Measurements from ENCODE around the gene MARCO.
"Not testable (repeated sequence)": the region's sequence is repeated elsewhere in the genome, so short reads cannot be mapped to it uniquely, and the experiment has no call there.

MARCO gene

DNA sequence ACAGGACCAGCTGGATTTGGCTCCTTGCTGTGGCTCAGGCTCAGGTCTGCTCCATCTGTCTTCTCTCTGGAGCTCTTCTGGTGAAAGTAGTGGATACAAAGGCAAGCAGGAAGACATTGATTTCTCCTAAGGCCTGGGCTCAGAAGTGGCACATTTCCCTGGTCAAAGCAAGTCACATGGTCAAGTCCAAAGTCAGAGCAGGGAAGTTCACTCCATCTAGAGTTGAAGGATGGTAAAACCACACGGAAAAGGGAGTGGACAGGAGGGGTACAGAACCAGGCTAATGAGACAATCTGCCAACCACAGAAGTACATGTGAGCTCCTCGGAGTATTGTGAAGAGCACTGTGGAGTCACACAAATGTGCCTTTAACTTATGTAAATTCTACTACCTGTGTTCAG lies 66.1 kb downstream of the MARCO start:
- DNase-seq: no peak

DNA sequence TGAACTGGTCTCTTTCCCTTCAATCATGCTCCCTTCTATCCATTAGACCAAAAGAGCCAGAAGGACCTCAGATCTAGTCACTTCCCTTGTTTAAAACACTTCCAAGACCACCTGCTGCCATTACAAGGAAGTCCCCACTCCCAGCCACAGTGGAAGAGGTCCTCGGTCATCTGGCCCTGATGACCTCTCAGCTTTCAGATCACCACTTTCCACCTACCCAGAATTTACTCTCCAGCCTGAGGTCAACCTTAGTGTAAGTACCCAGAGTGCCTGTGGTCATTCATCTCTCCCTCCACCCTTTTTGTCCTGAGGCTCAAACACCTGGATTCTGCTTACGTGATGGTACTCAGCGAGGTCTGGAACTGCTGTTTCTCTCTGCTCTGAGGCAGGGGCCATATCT lies 67.1 kb downstream of the MARCO start:
- DNase-seq: no peak

DNA sequence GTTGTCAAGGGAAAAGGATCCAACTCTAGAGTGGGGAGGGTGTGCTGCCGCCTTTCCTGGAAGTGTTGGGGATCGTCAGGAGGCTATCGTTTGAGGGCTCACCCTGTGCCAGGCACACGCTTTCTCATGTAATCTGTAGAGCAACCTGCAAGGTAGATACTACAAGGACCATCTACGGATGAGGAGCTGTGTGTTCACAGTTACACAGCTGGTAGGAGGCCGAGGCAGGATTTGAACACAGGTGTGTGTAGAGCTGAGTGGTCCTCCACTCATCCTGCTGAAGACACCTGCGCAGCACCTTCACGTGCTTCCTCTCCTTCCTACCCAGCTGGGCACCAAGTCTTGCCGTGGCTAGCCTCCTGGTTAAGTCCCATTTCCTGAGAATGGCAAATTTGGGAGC lies 68.3 kb downstream of the MARCO start:
- no peak for DNase-seq

DNA sequence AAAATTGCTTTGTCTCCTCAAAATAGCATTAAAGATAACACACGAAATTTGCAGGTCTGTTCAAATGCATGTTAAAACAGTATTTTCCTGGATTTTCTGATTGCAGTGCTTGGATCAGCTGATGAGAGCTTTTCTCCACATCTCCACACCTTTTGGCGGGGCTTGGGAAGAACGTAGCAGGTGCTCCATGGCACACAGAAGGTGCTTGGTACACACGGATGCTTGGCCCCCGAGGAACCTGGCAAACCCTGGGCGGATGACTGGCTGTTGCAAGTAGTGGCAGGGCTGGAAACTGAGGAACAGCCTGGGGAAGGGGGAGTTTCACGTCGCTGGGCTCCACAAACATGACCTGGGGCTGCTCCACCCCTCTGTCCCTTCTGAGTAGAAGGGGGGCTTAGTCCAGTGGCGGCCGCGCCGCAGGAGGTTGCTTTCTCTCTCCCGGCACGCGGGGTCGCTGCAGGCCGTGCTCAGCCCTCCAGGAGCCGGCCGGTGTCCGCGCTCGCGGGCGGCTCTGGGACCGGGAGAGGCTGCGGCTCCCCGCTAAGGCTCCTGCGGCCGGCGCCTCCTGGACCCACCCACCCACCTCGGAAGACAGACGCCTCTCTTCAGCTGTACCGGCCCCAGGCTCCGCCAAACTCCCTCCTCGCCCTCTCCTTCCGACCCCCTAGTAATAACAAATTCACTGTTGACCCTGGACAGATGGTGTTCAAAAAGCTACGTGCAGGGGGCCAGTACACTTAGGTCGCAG lies 69.3 kb downstream of the MARCO start:
- no peak for DNase-seq

DNA sequence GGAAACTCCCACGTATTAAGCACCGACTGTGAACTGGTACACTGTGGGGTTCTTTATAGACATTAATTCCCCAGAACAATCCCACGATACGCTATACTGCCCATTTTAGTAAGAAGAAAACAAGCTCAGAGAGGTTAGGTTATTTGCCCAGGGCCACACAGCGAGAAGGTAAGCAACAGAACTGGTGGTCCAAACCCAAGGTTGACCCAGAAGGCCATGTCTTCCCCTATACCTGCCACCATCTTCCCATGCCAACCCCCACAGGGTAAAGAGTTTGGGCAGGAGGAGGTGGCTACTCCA lies 69.9 kb downstream of the MARCO start:
- DNase-seq: no peak

DNA sequence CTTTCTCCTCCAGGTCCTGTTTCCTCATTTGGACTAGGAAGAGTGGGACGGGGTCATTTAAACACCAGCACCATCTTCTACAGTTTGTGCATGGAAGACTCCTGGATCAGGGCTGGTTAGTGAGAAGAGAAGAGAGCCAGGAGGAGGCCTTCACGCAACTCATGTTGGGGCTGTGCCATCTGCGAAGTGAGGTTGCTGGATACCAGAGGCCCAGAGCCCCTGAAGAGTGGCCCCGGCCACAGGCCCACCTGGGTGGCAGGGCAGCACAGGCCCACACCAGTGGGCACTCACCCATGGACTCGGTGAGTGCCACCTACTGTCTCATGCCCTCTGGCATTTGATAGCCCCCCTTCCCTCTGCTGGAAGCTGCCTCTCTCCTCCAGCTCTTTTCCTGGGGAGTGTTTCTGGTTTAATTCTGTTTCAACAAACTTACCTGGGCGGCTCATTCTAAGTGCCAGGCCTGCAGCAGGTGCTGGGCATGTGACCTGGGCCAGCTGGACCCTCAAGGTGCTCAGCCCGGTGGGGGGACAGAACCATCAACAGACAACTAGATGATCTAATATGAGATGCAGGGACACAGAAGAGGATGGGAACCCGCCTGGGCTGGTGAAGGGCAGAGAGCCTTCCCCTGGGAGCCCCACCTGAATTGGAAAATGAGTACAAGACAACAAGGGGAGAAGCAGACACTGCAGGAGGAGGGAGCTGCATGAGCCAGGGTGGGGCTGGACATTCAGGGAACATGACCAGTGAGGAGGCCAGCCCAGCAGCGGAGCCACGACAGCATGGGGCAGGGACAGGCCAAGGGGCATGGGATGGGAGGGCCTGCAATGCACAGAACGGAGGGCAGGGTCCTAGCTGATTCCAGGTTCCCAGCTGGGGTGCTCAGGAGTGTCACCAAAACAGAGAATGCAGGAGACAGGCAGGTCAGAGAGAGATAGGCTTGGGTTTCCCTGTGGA lies 70.6 kb downstream of the MARCO start:
- no peak for DNase-seq

DNA sequence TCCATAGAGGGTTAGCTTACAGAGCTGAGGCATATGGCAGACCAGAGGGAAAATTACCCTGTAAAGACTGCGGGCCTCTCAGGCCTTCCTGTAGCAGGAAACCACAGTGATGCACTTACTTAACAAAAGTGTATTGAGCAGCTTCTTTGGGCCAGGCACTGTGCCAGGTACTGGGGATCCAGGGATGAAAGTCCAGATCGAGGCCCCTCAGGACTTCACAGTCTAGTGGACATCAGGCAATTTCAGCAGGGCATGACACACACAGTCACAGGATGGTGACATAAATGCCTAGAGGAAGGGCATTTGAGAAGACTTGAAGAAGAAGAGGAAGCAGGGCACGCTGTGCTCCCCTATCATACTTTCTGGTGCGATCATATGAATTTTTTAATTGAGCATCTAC lies 71.7 kb downstream of the MARCO start:
- DNase-seq: no peak

DNA sequence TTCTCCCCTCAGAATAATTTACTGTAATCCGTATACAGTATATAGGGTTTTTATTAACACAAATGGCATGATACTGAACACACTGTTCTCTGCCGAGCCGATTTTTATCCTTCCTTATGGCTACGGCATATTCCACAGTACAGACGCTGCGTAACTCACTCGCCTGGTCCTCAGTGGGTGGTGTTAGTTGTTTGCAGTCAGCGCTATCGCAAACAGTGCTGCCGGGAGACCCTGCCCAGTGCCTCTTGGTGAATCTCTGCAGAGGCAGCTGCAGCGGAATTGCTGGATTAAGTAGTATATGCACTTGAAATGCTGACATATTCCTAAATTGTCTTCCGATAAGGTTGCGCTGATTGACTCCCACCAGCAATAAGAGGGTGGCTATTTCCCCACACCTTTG lies 73.9 kb downstream of the MARCO start:
- no peak for DNase-seq

DNA sequence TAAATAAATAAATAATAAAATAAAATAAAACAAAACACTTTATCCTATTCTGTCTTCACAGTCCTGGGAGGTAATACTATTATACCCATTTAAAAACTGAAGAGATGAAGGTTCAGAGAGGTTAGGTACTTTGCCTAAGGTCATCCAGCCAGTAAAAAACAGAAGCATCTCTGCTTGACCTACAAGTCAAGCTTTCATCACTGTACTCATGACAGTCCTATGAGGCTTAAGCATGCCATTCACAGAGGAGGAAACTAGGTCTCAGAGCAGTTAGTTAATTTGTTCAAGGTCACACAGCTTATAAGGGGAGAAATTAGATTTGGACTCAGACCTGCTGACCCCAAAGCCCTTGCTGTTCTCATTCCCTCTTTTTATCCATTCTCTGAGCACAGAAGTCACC lies 77.5 kb downstream of the MARCO start:
- DNase-seq: no peak

DNA sequence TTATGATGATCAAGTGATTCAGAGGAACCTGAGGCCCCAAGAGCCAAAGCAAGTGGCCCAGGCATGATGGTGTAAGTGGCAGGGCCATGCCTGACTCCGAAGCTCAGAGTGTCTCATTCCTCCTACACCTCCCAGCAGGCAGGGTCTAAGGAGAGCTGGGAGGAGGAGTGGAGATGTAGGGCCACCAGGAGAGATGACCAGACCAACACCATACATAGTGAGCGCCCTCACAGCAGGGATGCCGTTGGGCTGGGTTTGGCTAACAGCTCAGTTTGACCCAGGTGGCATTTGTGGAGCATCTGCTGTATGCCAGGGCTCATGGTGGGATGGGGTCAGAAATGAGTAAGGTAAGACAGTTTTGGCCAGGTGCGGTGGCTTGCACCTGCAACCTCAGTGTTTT lies 80.7 kb downstream of the MARCO start:
- no peak for DNase-seq

DNA sequence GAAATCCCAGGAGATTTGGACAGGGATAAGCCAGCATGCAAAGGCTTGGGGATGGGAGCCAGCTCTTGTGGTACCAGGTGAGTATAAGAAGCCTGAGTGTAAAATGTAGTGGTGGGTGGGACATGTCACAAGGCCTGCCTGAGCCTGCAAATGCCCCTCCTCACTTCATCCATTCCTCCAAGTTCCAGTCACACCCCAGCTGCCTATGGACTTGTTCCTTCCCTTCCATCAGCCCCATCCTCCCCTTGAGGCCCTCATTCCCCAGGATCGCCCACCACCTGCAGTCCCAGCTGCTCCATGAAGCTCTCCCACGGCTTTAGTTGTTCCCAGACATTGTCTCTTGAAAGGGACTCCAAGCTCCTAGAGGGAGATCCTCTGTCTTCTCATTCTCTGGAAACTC lies 81.5 kb downstream of the MARCO start:
- no peak for DNase-seq

DNA sequence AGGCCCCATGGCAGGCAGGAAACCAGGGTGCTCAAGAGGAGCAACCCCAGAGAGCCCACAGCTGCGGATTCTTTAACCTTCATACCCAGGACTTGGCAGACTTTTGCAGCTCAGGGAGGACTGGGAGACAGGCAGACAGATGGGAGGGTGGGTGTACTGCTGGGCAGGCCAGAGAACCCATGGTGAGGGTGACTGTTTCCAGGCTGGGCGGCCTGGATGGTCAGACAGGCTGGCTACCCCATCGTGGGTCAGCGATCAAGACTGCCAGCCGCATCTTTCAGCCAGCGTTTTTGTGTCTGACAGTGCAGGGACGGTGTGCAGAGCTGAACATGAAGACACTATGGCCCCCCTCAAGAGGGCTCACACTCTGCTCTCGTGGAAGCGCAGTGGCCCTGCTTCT lies 82.2 kb downstream of the MARCO start:
- no peak for DNase-seq

DNA sequence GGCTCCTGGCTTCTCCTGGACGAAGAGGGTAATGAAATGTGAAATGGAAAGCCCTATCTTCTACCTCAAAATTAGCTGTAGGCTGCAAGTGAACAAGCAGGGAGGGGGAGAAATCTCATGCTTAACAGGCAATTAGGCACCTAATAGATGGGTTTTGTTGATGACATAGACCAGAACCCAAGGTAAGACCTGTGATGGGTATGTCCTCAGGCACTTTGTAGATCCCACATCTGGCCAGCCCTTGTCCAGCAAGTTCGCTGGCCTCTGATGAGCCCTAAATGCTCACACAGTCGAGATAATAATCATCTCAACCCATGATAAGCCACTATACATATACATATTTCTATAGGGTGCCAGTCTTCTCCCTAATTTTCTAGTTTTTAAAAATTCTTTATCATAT lies 82.6 kb downstream of the MARCO start:
- no peak for DNase-seq

DNA sequence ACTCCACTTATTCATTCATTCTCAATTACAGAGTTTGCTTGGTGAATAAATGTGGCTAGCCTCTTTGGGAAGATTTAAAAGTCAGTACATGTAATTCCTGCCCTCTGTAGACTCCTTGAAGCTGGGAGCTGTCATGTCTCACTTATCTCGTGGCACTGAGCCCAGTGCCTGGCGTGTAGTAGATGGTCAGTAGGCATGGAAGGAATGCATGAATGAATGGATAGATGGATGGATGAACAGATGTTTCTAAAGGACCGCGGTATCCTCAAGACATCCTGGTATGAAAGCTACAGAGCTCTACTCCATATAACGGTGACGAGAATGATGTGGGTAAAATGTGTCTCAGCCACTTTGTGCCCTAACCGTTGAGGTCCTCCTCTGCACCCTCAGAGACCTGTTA lies 83.0 kb downstream of the MARCO start:
- no peak for DNase-seq

DNA sequence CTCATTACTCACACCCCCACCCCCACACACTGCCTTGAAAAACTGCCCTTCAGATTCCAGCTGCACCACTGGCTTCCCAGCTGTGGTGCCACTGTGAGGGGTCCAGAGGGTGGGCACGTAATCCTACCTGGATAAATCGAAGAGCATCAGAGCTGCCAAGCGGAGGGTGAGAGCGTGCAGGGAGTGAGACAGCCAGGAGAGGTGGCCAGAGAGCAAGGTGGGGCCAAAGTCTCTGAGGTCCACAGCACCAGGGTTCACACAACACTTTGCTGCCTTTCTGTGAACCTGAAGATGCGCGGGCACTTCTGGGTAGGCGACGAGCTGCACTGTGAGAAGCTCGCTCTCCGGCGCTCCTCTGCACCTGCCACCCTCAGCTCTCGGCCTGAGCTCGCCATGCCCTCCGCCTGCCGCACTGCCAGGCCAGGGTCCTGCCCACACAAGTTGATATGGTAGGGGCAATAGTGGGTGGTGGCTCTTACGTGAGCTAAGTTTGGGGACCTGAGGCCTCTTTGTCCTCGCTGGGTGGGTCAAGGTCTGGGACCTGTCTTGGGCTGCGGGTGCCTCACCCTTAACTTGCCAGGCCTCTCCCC lies 83.9 kb downstream of the MARCO start:
- no peak for DNase-seq

DNA sequence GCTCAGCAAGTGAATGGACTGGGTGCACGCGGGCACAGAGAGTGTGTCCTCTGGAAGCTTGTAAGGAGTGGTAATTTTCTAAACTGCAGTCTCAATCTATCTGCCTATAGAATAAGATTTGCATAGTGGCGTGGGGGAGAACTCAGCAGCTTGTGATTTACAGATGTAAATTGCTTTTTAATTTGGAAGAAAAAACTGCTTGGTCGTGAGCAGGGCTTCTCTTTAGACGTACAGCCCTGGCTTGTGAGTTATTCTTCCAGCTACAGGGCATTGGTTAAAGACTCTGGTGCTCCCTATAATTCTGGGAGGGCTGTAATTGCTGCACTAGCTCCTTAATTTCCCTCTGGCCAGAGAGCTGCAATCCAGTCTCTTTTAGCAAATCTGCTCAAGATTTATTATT lies 84.9 kb downstream of the MARCO start:
- DNase-seq: no peak

DNA sequence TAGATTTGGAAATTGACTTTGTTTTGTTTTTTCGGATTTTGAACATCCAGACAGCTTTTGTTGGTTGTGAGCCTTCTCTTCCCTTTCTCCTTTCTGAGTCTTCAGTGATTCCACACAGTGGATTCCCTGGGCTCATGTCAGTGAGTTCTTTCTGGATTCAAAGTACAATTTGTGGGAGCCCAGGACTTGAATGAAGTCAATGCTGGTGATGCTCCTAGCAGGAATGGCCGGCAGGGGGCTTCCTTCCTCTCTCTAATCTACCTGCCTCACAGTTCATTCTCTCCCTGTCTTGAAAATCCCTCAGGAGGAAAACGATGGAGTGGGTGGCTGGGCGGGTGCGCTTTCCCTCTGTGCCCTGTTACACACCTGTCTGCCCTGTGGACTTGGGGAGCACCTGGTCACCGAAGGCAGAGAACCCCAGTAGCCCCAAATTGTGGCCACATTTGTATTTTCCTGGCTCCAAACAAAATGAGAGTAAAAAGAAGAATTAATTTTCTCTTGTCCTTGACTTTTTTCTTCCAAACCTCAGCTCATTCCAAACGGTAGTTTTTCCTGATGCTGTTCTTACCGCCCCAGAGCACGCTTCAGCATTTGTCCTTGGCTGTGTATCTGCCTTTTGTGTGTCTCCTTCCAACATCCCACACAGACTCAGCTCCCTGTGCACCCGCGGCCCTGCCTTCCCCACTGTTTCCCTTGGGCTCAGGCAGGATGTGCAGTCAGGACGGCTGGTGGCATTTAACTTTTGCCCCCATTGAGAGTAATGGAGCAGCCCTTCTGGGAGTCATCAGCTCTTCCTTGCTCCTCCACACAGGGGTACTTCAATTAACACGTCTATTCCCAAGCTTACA lies 86.6 kb downstream of the MARCO start:
- DNase-seq: no peak

DNA sequence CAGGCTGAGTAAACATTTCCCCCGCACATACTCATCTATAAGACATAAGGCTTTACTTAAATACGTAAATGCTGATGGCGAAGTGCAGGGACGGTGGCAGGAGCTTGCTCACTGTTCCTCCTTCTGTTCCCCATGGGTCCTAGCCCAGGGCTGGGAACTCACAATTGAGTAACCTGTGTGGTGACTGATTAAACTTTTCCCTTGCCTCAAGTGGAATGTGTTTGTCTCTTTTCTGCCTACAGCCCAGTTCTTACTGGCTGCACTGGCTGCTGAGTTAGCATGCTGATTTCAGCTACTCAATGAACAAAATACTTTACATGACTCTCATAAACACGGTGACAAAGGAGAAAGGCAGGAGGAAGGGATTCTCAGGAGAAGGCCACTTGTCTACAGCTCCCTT lies 87.3 kb downstream of the MARCO start:
- DNase-seq: no peak

DNA sequence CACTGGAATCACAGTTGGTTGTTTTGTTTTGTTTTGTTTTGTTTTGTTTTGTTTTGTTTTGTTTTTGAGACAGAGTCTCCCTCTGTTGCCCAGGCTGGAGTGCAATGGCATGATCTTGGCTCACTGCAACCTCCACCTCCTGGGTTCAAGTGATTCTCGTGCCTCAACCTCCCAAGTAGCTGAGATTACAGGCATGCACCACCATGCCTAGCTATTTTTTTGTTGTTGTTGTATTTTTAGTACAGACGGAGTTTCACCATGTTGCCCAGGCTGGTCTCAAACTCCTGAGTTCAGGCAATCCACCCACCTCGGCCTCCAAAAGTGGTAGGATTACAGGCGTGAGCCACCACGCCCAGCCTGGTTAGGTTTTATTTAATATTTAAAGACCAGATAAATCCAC lies 95.9 kb downstream of the MARCO start:
- DNase-seq: not testable (repeated sequence)

DNA sequence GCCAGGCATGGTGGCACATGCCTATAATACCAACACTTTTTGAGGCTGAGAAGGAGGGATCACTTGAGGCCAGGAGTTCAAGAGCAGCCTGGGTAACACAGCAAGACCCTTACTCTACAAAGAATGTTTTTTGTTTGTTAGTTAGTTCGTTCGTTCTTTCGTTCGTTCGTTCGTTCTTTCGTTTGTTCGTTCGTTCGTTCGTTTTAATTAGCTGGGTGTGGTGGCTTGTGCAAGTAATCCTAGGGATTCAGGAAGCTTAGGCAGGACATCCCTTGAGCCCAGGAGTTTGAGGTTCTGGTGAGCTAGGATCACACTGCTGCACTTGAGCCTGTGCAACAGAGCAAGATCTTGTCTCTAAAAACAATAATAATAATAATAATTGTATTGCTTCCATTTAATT lies 98.7 kb downstream of the MARCO start:
- DNase-seq: no peak
